ENCODE measurements around the gene DDX52.

Gene DDX52

GRCh38 chr17:37671028-37671823 lies 28.0 kb upstream of the DDX52 start:
- no peak for TF ChIP-seq CTCF (IDR thresholded peaks at IDR 0.05; ENCODE audit: low read depth, low read length)
- no peak overlapping the region for H3K4me3 ChIP-seq (replicated peaks in 1 of 2; ENCODE audit: low read depth in 2 of 2, low read length in 2 of 2)
- DNase-seq (ENCODE audit: low read depth in 2 of 2) = no peak

GRCh38 chr17:37667039-37667438 lies 23.8 kb upstream of the DDX52 start:
- no peak for DNase-seq (ENCODE audit: low read depth in 2 of 2)
- no peak for TF ChIP-seq CTCF (IDR thresholded peaks at IDR 0.05; ENCODE audit: low read depth, low read length)
- no peak overlapping the region for H3K4me3 ChIP-seq (replicated peaks in 1 of 2; ENCODE audit: low read depth in 2 of 2, low read length in 2 of 2)

GRCh38 chr17:37664214-37664613 lies 21.0 kb upstream of the DDX52 start:
- no peak for DNase-seq (ENCODE audit: low read depth in 2 of 2)
- no peak overlapping the region for H3K4me3 ChIP-seq (replicated peaks in 1 of 2; ENCODE audit: low read depth in 2 of 2, low read length in 2 of 2)
- no peak for TF ChIP-seq CTCF (IDR thresholded peaks at IDR 0.05; ENCODE audit: low read depth, low read length)

- H3K4me3 ChIP-seq (replicated peaks in 1 of 2; ENCODE audit: low read depth in 2 of 2, low read length in 2 of 2) = no peak overlapping the region
- no peak for DNase-seq (ENCODE audit: low read depth in 2 of 2)
- no peak for TF ChIP-seq CTCF (IDR thresholded peaks at IDR 0.05; ENCODE audit: low read depth, low read length)
Observed at GRCh38 chr17:37662353-37662752, 19.1 kb upstream of the DDX52 start.

- H3K4me3 ChIP-seq (replicated peaks in 1 of 2; ENCODE audit: low read depth in 2 of 2, low read length in 2 of 2) = no peak overlapping the region
- no peak for TF ChIP-seq CTCF (IDR thresholded peaks at IDR 0.05; ENCODE audit: low read depth, low read length)
- no peak for DNase-seq (ENCODE audit: low read depth in 2 of 2)
Observed at GRCh38 chr17:37661400-37662014, 18.3 kb upstream of the DDX52 start.

- TF ChIP-seq CTCF (IDR thresholded peaks at IDR 0.05; ENCODE audit: low read depth, low read length) = no peak
- no peak overlapping the region for H3K4me3 ChIP-seq (replicated peaks in 1 of 2; ENCODE audit: low read depth in 2 of 2, low read length in 2 of 2)
- DNase-seq (ENCODE audit: low read depth in 2 of 2) = no peak
Observed at GRCh38 chr17:37659925-37660324, 16.7 kb upstream of the DDX52 start.
